ENCODE results near the gene PHLDB2.
A peak's percentile ranks its signal among the peaks of the same experiment; 100 is the strongest.

PHLDB2 gene

DNA sequence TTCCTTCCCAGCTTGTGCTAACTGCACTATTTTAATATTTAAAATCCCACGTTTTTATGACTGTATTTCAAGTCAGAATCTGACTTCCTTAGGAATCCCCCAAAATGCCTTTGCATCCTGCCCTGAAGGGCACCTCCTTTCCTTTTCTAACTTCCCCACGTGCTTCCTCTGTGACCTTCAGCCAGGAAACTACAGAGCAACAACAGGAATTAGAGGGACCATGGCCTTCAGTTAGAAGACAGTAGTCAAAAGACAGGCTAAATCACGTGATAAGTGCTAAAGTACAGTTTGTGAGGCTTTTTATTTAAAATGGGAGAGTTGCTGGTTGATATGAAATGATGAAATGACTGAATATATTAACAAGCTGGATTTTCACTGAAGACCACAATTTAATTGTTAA is 108.0 kb downstream of the PHLDB2 start:
- DNase-seq, result no peak

GRCh38 chr3:111967651-111968274 is 108.7 kb downstream of the PHLDB2 start:
- peak; percentile 61 for DNase-seq

GRCh38 chr3:111968319-111969054 is 109.4 kb downstream of the PHLDB2 start:
- peak; percentile 68 for DNase-seq

GRCh38 chr3:111970376-111970775 is 111.3 kb downstream of the PHLDB2 start:
- no peak for DNase-seq

DNA sequence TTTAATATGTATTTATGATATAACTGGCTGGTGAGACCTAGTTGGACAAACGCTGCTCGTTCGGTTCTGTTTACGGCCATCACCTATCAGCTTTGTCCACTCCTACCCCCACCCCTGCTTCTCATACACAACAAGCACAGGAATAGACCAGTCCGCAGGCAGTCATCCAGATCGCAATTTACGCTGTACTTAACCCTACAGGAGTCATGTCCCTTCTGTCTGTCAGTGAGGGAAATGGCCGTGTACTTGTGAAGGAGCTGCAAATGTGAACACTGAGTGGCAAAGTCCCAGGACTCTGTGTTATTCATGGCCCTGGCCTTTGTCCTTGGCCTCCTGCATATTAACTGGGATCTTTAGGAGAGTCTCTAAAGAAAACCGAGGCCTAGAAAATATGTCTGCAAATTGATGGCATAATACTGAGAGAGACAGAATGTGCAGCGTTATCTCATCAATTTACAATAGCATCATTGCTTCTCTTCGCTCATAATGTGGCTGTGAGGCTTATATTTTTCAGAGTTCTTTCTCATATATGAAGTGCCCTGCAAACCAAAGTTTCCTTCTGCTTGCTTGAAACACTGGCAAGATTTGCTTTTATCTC is 112.6 kb downstream of the PHLDB2 start:
- DNase-seq, result peak; percentile 44

GRCh38 chr3:111972891-111973290 is 113.8 kb downstream of the PHLDB2 start:
- no peak for DNase-seq

DNA sequence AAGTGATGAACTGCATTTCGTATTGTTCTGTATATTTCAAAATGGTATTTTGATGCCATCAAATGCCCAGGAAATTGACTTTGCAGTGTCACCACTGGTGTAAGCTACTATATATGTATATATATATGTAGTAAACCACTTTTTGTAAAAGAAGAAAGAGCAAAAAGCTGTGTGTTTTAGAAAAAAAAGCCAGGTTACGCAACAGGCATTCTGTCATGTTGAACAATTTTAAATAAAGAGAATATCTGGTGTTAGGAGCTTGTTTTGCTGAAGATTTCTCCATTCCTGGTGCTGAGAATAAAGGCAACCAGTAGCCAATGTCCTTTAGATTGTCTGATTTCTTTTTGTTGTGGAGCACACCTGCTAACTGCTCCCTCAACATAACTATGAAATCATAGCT is 116.1 kb downstream of the PHLDB2 start:
- DNase-seq, result no peak

- DNase-seq, result no peak
Observed at GRCh38 chr3:111976254-111976653, 117.2 kb downstream of the PHLDB2 start.

- peak; percentile 96 for DNase-seq
Observed at GRCh38 chr3:111978583-111979433, 119.7 kb downstream of the PHLDB2 start, which contains the start of gene ABHD10. ABHD10 (plus strand) TSS chr3:111979026; CDS start chr3:111979062, 36 bp downstream.

GRCh38 chr3:111979434-111980038 is 120.5 kb downstream of the PHLDB2 start:
- DNase-seq, result no peak

- DNase-seq, result no peak
Observed at GRCh38 chr3:111980716-111981456, 121.8 kb downstream of the PHLDB2 start.

GRCh38 chr3:111981457-111981763 is 122.3 kb downstream of the PHLDB2 start:
- DNase-seq, result no peak

GRCh38 chr3:111984636-111985298 is 125.7 kb downstream of the PHLDB2 start:
- no peak for DNase-seq

GRCh38 chr3:111986800-111987199 is 127.7 kb downstream of the PHLDB2 start:
- DNase-seq, result no peak

DNA sequence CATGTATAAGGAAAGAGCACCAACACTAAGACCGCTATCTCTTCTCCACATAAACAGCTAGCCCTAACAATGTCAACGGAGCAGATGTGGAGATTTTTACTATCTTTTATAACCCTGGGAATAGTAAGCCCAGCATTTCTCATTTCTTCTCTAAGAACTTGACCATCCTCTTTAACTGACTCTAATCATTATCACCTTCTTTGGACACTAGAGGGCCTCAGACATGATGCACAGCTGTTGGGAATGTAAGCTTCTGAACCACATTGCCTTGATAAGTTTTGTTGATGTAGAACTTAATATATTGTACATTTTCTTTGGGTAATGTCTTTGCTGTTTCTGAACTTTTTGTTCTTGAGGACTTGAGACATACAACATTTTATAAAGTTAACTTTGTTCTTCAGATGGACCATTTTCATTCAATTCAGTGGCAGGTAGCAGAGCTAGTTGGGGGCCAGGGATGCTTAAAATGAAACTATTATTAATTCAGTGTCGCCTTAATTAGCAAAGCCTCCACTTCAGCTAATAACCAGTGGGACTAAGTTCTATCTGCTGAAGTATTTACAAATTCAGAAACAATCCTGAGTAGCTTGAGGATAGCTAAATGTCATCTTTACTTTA is 130.1 kb downstream of the PHLDB2 start:
- DNase-seq, result peak; percentile 46

GRCh38 chr3:111993038-111993437 is 134.0 kb downstream of the PHLDB2 start:
- DNase-seq, result no peak

DNA sequence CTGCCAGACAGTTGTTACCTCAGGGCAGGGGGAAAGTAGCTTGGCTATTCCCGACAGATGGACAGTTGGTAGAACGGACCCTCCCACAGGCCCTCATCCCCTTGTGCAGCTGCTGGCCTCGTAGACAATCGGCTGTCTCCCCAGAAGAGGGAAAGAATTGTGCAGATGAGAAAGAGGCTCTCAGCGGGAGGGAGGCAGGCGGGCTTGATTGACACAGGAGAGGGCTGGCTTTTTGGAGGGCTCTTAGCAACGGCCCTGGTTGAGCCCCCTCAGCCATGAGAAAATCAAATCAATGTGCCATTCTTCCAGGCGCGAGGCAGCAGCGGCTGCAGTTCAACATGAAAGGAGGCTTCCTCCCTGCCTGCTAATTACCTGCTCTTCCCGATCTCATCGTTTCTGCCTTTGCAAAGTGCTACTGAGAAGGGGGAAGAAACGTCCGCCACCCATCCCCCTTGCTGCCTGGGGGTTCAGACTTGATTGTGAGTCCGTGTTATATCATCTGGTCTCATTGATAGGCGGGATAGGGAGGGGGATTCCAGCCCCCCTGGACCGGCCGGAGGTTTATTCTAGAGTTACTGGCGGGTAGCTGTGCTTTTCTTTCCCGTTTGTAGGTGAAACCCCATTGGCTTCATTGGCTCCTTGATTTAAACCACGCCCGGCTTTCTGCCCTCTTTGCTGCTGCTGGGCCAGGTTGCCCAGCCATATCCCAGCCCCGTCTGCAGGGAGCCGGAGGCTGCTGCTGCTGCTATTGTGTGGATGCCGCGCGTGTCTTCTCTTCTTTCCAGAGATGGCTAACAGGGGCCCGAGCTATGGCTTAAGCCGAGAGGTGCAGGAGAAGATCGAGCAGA is 139.8 kb downstream of the PHLDB2 start, which contains the start of gene TAGLN3:
TSS of gene TAGLN3 (plus strand) at position 287 of the 848 bp plus-strand sequence. CDS start at position 788, 501 bp downstream.
- DNase-seq, result peak; percentile 81

DNA sequence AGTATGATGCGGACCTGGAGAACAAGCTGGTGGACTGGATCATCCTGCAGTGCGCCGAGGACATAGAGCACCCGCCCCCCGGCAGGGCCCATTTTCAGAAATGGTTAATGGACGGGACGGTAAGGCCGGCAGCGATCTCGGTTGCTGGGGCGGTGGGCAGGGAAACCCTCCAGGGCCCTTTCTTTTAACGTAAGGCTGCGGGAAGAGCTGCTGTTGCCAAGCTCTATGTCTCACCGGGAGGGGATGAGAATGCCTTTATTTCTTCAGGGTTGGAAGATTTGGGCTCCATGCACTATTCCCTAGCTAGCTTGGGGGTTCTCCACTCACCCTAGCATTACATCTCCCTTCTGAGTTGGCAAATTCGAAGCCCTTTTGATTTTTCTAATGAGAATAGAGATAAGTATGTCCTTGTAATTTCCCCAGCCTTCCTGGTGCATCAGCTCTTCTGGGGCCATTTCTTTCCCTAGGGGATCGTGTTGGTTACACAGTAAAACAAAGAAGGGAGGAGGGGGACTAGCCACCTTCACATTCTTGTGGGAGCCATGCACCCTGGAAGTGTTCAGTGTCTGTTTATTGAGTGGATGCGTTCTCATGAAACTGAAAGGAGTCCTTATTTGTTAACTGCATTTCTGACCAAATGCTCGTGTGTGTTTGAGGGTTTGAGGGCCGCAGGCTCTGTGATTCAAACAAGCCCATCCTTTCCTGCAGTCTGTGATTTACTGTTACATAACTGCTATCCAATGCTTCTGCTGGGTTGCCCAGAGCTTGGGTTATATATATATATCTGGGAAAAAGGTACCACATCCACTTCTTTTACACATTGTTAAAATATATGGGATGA is 140.6 kb downstream of the PHLDB2 start:
- DNase-seq, result peak; percentile 38

DNA sequence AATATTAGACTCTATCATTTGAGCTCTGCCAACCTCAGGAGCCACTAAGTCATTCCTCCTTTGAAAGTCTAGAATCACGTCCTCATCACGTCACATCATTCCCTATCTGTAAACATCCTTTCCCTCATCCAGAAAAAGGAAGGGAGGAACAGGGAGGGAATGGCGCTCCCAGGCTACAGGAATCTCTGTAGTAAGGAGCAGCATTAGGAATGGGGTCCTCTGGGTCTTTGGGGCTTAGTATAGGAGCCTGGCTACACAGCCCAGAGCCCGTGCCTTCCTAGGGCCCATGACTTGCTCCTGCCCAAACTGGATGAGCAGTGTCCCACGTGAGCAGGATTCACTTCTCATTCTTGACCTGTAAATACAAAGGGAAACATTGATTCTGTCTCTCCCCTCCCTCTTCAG is 141.3 kb downstream of the PHLDB2 start:
- no peak for DNase-seq
